GM12872 (cell line): ENCODE measurements around the gene PARD3.

Experiments
- CTCF ChIP-seq: IDR thresholded peaks from 3 replicates; pipeline ENCODE4 v1.5.1; 2011; ENCODE audit warnings: low read depth, mild to moderate bottlenecking, low read length, moderate library complexity; ENCODE audit not compliant: insufficient read depth

The PARD3 gene

GRCh38 chr10:34609287-34609940 lies 205.7 kb downstream of the PARD3 start:
- TF ChIP-seq CTCF = no peak

GRCh38 chr10:34607894-34608293 lies 207.2 kb downstream of the PARD3 start:
- TF ChIP-seq CTCF = no peak

- no peak for TF ChIP-seq CTCF
These were observed 208.2 kb downstream of the PARD3 start for GRCh38 chr10:34606890-34607289.

GRCh38 chr10:34602478-34602877 lies 212.6 kb downstream of the PARD3 start:
- no peak for TF ChIP-seq CTCF

- no peak for TF ChIP-seq CTCF
These were observed 213.4 kb downstream of the PARD3 start for GRCh38 chr10:34601691-34602090.

- TF ChIP-seq CTCF = no peak
These were observed 215.9 kb downstream of the PARD3 start for GRCh38 chr10:34599026-34599795.

- no peak for TF ChIP-seq CTCF
These were observed 218.7 kb downstream of the PARD3 start for GRCh38 chr10:34596351-34596750.
